Progenitor cell of endocrine pancreas (in vitro differentiated cells): ENCODE data around the gene CCL1. TPM values are rescaled to one million over a fixed set of nuclear protein-coding genes. Genes with fewer than 3 reads are reported as not detected.
"Not testable (repeated sequence)": the region's sequence is repeated elsewhere in the genome, so short reads cannot be mapped to it uniquely, and the experiment has no call there.

ENCODE experiments used
- DNase-seq: peaks from one replicate; pipeline ENCODE4 v3.0.0; 2021; ENCODE audit warnings: low spot score; ENCODE audit not compliant: unreplicated experiment
- H3K27ac Mint-ChIP-seq: 2 replicates; pipeline ENCODE4 v1.8.0; 2021; ENCODE audit warnings: mild to moderate bottlenecking, moderate library complexity, mixed read lengths
- H3K27me3 Mint-ChIP-seq: 2 replicates; pipeline ENCODE4 v1.8.0; 2021; ENCODE audit warnings: mixed read lengths
- H3K36me3 Mint-ChIP-seq: 2 replicates; pipeline ENCODE4 v1.8.0; 2022; ENCODE audit warnings: mixed read lengths; ENCODE audit not compliant: insufficient read depth
- H3K4me1 Mint-ChIP-seq: 2 replicates; pipeline ENCODE4 v1.8.0; 2021; ENCODE audit warnings: low read depth, mixed read lengths
- H3K4me3 Mint-ChIP-seq: 2 replicates; pipeline ENCODE4 v1.8.0; 2021; ENCODE audit warnings: low read depth, mild to moderate bottlenecking, moderate library complexity, mixed read lengths
- H3K9me3 Mint-ChIP-seq: 2 replicates; pipeline ENCODE4 v1.8.0; 2021; ENCODE audit warnings: low read depth, mixed read lengths
- total RNA-seq: library from RNA; stranded (reverse); gene quantifications from 2 replicates; pipeline ENCODE4 v1.2.1, GENCODE V29; 2021
- TF ChIP-seq, protein P1 (sequence below): fragments of 200-600 bp; sonication (generic); IDR thresholded peaks from one replicate; pipeline ENCODE4 v1.5.0; 2021; ENCODE audit warnings: antibody characterized with exemption, mild to moderate bottlenecking; ENCODE audit not compliant: unreplicated experiment

The CCL1 gene
- total RNA-seq, 1 donor from 2014 or later, result not detected

DNA sequence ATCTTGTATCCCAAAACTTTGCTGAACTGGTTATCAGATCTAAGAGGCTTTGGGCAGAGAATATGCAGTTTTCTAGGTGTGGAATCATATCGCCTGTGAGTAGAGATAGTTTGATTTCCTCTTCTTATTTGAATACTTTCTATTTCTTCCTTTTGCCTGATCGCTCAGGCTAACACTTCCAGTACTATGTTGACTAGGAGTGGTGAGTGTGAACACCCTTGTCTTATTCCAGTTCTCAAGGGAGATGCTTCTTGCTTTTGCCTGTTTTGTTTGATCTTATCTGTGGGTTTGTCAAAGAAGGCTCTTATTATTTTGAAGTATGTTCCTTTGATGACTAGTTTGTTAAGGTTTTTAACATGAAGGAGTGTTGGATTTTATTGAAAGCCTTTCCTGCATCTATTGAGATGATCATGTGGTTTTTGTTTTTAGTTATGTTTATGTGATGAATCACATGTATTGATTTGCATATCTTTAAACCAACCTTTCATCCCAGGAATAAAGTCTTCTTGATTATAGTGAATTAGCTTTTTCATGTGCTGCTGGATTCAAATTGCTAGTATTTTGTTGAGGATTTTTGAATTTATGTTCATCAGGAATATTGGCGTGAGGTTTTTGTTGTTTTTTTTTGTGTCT is 23.8 kb downstream of the CCL1 start:
- Mint-ChIP-seq H3K9me3 (peaks cover 10% of the 10 kb centered on the region), H3K27me3 (no peaks in the 10 kb centered on the region), H3K4me3 (no peak overlapping the region), H3K4me1 (no peaks in the 10 kb centered on the region), H3K27ac (no peak overlapping the region), H3K36me3 (no peaks in the 10 kb centered on the region)
- TF ChIP-seq, protein P1, sequence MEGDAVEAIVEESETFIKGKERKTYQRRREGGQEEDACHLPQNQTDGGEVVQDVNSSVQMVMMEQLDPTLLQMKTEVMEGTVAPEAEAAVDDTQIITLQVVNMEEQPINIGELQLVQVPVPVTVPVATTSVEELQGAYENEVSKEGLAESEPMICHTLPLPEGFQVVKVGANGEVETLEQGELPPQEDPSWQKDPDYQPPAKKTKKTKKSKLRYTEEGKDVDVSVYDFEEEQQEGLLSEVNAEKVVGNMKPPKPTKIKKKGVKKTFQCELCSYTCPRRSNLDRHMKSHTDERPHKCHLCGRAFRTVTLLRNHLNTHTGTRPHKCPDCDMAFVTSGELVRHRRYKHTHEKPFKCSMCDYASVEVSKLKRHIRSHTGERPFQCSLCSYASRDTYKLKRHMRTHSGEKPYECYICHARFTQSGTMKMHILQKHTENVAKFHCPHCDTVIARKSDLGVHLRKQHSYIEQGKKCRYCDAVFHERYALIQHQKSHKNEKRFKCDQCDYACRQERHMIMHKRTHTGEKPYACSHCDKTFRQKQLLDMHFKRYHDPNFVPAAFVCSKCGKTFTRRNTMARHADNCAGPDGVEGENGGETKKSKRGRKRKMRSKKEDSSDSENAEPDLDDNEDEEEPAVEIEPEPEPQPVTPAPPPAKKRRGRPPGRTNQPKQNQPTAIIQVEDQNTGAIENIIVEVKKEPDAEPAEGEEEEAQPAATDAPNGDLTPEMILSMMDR, result no peak
- DNase-seq, result no peak

DNA sequence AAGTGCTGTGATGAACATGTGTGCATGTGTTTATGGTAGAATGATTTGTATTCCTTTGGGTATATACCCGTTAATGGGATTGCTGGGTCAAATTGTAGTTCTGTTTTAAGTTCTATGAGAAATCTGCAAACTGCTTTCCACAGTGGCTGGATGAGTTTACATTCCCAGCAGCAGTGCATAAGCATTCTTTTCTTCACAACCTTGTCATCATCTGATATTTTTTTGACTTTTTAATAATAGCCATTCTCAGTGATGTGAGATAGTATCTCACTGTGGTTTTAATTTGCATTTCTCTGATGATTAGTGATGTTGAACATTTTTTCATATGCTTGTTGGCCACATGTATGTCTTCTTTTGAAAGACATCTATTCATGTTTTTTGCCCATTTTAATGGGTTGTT is 25.3 kb downstream of the CCL1 start:
- Mint-ChIP-seq H3K4me3 (no peak overlapping the region), H3K36me3 (no peaks in the 10 kb centered on the region), H3K4me1 (no peaks in the 10 kb centered on the region), H3K27ac (no peak overlapping the region), H3K27me3 (no peaks in the 10 kb centered on the region), H3K9me3 (peaks cover 10% of the 10 kb centered on the region)
- TF ChIP-seq, protein P1, result no peak
- DNase-seq, result no peak

DNA sequence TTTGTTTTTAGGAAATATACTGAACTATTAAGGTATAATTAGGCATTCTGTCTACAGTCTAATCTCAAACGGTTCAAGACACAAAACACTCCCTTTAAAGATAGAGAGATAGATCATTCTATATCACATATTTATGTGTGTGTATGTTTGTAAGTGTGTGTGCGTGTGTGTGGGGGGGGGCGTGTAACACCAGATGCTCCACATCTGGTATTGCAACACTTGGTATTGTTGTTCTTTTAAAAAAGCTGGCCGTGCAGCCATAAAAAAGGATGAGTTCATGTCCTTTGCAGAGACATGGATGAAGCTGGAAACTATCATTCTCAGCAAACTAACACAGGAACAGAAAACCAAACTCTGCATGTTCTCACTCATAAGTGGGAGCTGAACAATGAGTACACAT is 35.5 kb downstream of the CCL1 start:
- peaks cover 13% of the 10 kb centered on the region for H3K4me1 Mint-ChIP-seq
- H3K9me3 Mint-ChIP-seq, H3K27ac Mint-ChIP-seq, H3K36me3 Mint-ChIP-seq, H3K27me3 Mint-ChIP-seq, DNase-seq, H3K4me3 Mint-ChIP-seq: not testable (repeated sequence)

DNA sequence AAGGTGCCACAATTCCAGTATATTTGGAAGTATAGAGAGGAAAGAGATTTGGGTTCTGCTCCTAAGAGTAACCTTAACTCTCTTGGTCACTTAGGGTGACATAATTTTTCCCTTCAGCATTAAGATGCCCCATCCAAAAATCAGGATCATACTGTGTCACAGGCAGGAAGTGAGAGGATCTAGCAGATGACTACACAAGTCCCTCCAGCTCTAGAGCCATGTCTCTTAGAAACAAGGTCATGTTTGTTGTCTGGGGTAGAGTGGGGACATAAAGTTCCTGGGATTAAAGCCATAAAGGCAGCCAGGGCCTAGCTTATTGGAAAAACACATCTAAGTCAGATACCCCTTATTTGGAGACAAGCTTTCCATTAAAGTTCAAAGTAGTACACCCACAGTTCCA is 41.1 kb downstream of the CCL1 start:
- peaks cover 3% of the 10 kb centered on the region for H3K27me3 Mint-ChIP-seq
- TF ChIP-seq, protein P1, result no peak
- peaks cover 3% of the 10 kb centered on the region for H3K4me1 Mint-ChIP-seq
- peaks cover 8% of the 10 kb centered on the region for H3K9me3 Mint-ChIP-seq
- no peak for DNase-seq
- no peaks in the 10 kb centered on the region for H3K36me3 Mint-ChIP-seq
- H3K27ac Mint-ChIP-seq, result no peak overlapping the region
- H3K4me3 Mint-ChIP-seq, result no peak overlapping the region

DNA sequence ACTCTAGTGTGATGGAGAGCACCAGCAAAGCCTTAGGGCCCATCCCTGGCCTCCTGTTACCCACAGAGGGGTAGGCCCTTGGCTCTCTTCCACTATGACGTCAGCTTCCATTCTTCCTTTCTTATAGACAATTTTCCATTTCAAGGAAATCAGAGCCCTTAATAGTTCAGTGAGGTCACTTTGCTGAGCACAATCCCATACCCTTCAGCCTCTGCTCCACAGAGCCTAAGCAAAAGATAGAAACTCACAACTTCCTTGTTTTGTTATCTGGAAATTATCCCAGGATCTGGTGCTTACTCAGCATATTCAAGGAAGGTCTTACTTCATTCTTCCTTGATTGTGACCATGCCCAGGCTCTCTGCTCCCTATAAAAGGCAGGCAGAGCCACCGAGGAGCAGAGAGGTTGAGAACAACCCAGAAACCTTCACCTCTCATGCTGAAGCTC is 44.0 kb downstream of the CCL1 start, which contains the start of gene CCL8:
TSS of gene CCL8 (plus strand) at position 397 of the 445 bp plus-strand sequence. CDS start 67 bp downstream, outside the sequence.
- no peak for DNase-seq
- Mint-ChIP-seq H3K4me1 (peaks cover 3% of the 10 kb centered on the region), H3K36me3 (no peaks in the 10 kb centered on the region), H3K27ac (no peak within 1 kb of the TSS), H3K9me3 (no peaks in the 10 kb centered on the region), H3K4me3 (no peak within 1 kb of the TSS), H3K27me3 (peaks cover 2% of the 10 kb centered on the region)
- TF ChIP-seq, protein P1, result no peak

DNA sequence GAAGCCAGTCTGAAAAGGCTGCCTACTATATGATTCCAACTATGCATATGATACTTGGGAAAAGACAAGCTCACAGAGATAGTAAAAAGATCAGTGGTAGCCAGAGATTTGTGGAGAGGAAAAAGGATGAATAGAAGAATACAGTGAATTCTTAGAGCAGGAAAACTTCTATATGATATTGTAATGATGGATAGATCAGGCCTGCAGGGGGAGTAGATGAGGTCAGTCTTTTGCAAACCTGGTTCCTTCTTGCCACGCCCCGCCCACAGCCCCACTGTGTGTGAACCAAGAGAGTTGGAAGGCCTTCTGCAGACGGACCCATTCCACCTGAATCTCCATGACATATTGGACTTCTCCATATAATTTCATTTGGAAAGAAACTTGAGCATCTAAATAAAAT is 44.6 kb downstream of the CCL1 start:
- Mint-ChIP-seq H3K9me3 (no peaks in the 10 kb centered on the region), H3K4me3 (no peak overlapping the region), H3K4me1 (peaks cover 3% of the 10 kb centered on the region), H3K27ac (no peak overlapping the region), H3K36me3 (no peaks in the 10 kb centered on the region), H3K27me3 (peaks cover 3% of the 10 kb centered on the region)
- no peak for DNase-seq
- TF ChIP-seq, protein P1, result no peak
